GM21619 (cell line): ENCODE results near the gene TGM3.

Experiments used
- ATAC-seq: cut with Tn5 transposase; IDR thresholded peaks from one replicate; pipeline ENCODE4 v1.9.1; 2021; ENCODE audit not compliant: unreplicated experiment

TGM3 gene

DNA sequence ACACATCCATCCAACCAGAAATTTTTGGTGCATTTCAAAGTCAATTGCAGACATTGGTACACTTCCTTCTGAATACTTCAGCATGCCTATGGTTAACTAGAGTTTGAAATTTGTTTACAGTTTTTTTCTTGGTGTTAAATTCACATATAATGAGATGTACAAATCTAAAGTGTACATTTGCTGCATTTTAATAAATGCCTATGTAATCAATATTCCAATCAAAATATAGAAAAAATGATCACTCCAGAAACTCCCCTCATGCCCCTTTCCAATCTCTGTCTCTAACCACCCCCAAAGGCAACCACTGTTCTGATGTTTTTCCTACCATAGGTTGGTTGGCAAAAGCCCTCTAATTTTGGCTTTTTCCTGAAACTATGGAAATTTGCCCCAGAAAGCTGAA is 77.3 kb downstream of the TGM3 start:
- no peak for ATAC-seq

- no peak for ATAC-seq
These were observed 78.7 kb downstream of the TGM3 start for GRCh38 chr20:2374346-2375125.

- no peak for ATAC-seq
These were observed 83.1 kb downstream of the TGM3 start for GRCh38 chr20:2378893-2379292.

GRCh38 chr20:2379511-2380229 is 83.9 kb downstream of the TGM3 start:
- ATAC-seq, result no peak

DNA sequence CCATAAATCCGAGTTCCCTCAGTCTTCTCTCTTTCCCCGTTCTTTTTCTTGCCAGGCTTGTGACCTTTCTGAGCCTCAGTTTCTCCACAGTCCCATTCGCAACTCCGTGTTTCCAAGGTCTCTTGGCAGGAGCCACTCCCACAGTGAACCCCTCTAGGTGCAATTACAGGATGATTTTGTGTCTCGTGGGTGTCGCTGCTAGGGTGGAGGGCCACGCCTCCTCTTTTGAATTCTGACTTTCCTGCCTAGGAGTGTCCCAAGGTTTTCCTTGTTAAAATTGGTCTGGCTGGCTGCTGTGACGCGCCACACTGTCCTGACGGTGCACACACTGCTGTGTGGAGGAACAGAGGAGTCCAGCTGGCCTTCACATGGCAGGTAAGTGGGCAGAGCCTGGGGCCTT is 84.8 kb downstream of the TGM3 start, which contains the start of gene TGM6:
Gene TGM6 (plus strand): TSS at position 301 of the 400 bp plus-strand sequence. CDS start 68 bp downstream, at position 369.
- ATAC-seq, result no peak

DNA sequence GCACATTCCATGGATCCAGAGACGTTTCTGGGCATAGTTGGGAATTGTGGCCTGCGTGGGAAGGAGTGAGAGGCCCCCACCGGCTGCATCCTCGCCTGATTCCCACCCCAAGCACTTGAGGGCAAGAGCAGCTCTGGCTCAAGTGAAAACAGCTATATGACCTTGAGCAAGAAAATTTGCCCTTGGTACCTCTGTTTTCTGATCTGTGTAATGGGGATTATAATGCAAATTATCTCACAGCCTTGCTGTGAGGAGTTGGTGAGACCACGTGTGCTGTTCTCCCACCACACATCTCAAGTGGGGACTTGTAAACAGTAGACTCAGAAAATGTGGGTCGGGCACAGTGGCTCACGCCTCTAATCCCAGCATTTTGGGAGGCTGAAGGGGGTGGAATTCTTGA is 85.5 kb downstream of the TGM3 start:
- no peak for ATAC-seq

DNA sequence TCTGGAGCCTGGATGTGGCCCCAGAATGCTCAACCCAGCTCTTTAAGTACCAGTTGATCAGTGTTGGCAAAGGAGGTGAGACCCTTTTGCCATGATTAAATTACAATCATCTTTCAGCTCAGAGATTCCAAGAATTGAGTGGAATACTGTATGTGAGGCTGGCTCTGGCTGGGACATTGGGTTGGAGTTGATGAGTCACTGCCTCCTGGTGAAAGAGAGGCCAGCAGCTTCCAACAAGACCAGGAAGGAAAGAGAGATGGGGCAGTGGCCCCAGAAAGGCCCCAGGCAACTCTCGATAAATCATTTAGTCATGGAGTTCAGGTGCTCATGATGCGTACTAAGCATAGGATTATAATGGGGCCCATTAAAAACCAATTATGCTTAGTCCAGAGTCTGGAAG is 87.0 kb downstream of the TGM3 start:
- ATAC-seq, result no peak

DNA sequence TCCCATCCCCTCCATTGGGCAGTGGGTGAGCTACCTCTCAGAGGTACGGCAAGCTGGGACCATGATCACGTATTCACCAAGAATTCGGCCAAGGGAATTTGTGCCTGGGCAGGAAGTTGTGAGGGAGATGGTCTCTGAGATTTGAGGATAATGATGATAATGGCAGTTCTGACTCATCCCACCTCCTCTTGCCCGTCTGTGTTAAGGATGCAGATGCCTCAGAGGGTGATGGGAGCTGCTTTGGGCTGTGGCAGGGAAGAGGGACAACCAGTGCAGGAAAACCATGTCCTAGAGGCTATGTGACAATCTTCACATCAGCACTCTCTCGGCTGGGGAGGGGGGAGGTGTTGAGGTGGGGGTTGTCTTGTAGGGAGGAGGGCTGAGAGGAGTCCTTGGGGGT is 89.2 kb downstream of the TGM3 start:
- no peak for ATAC-seq

GRCh38 chr20:2385496-2385895 is 89.7 kb downstream of the TGM3 start:
- ATAC-seq, result no peak

- no peak for ATAC-seq
These were observed 90.8 kb downstream of the TGM3 start for GRCh38 chr20:2386516-2387179.

DNA sequence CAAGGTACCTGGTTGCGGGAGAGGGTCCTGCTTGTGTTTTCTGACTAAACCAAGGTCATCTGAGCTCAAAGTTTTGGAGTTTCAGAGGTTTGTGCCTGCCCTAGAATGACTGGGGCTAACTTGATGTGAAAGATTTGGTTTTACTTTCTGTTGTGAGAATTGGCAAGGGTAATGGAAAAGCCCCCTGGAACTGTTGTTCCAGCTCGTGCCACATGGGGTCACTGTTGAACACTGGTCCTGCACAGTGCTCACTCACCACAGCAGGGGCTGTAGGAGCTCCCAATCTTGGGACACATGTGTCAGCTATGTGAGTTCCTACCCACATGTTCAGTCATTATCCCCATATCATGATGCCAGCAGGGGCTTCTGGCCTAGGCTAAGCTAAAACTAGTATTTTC is 91.4 kb downstream of the TGM3 start:
- no peak for ATAC-seq

DNA sequence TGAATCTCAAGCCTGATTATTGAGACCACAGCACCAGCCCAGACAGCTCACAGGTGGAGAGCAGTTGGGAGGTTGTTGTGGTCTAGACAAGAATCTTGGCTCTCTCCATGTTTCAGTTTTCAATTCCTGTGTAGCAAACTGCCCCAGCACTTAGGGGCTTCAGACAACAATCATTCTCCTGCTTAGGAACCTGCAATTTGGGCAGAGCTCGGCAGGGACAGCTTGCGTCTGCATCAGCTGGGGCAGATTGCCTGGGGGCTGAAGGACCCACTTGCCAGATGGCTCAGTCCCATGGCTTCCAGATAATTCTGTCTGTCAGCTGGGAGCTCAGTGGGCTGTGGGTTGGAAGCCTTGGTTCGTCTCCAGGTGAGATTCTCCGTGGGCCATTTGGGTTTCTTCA is 91.8 kb downstream of the TGM3 start:
- no peak for ATAC-seq
